ENCODE data around the gene MARCHF9.

GRCh38 chr12:57716305-57716704, 38.6 kb upstream of the MARCHF9 start:
- TF ChIP-seq GATA2 (IDR thresholded peaks at IDR 0.05; ENCODE audit: low read depth, low read length) (no peak), GATA3 (IDR thresholded peaks at IDR 0.05; ENCODE audit: low read depth, low read length) (no peak)
